VCaP (cell line): ENCODE measurements around the gene LIMK1.

Experiments used
- H3K27ac ChIP-seq: fragments of 450-650 bp; 2 replicates; pipeline ENCODE4 v1.5.1; 2017
- TF ChIP-seq, protein P1 (sequence below): fragments of 450-650 bp; conservative IDR thresholded peaks from 2 replicates; pipeline ENCODE4 v1.5.1; 2017; ENCODE audit warnings: mild to moderate bottlenecking, moderate library complexity

The LIMK1 gene

DNA sequence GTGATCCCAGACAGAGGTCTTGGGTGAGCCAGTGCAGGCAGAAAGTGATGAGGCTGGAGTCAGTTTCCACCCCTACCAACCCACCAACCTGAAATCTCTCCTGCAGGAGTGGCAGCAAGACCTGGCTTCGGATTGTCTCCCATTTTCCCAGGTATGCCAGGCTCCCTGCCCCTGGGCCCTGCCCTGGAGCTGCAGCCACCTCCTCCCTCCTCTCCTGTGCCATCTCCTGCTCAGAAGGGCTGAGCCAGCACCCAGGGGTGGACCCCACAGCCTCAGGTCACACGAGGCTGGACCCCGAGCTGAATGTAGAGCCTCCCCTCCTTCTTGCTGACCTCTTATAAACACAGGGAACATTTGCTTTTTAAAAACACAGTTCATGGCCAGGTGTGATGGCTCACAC, 17.0 kb upstream of the LIMK1 start:
- TF ChIP-seq, protein P1, sequence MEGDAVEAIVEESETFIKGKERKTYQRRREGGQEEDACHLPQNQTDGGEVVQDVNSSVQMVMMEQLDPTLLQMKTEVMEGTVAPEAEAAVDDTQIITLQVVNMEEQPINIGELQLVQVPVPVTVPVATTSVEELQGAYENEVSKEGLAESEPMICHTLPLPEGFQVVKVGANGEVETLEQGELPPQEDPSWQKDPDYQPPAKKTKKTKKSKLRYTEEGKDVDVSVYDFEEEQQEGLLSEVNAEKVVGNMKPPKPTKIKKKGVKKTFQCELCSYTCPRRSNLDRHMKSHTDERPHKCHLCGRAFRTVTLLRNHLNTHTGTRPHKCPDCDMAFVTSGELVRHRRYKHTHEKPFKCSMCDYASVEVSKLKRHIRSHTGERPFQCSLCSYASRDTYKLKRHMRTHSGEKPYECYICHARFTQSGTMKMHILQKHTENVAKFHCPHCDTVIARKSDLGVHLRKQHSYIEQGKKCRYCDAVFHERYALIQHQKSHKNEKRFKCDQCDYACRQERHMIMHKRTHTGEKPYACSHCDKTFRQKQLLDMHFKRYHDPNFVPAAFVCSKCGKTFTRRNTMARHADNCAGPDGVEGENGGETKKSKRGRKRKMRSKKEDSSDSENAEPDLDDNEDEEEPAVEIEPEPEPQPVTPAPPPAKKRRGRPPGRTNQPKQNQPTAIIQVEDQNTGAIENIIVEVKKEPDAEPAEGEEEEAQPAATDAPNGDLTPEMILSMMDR = no peak
- no peak overlapping the region for H3K27ac ChIP-seq

- TF ChIP-seq, protein P1 = no peak
- no peak overlapping the region for H3K27ac ChIP-seq
Measured at GRCh38 chr7:74068378-74069085, 15.1 kb upstream of the LIMK1 start.

GRCh38 chr7:74069086-74069541, 14.5 kb upstream of the LIMK1 start:
- H3K27ac ChIP-seq = no peak overlapping the region
- TF ChIP-seq, protein P1 = no peak

- no peak overlapping the region for H3K27ac ChIP-seq
- TF ChIP-seq, protein P1 = no peak
Measured at GRCh38 chr7:74069790-74070618, 13.6 kb upstream of the LIMK1 start.

GRCh38 chr7:74070619-74070921, 13.0 kb upstream of the LIMK1 start:
- no peak overlapping the region for H3K27ac ChIP-seq
- TF ChIP-seq, protein P1 = no peak

- TF ChIP-seq, protein P1 = no peak
- no peak overlapping the region for H3K27ac ChIP-seq
Measured at GRCh38 chr7:74071121-74071520, 12.5 kb upstream of the LIMK1 start.

DNA sequence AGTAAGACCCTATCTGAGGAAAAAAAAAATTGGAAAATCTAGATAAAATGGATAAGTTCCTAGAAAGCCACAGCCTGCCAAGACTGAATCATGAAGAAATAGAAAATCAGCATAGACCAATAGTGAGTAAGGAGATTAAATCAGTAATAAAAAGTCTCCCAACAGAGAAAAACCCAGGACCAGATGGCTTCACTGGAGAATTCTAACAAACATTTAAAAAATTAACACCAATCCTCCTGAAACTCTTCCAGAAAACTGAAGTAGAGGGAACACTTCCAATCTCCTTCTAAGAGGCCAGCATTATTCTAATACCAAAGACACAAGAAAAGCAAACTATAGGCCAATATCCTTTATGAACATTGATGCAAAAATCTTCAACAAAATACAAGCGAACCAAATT, 8.8 kb upstream of the LIMK1 start:
- TF ChIP-seq, protein P1 = no peak
- no peak overlapping the region for H3K27ac ChIP-seq
